ENCODE measurements around the gene GRK5. TPM values are rescaled to one million over a fixed set of nuclear protein-coding genes. Genes with fewer than 3 reads are reported as not detected.
A peak's percentile ranks its signal among the peaks of the same experiment; 100 is the strongest.

Gene GRK5
- total RNA-seq, 2 donors from 2014 or later, result 4.8 to 10.6 TPM

GRCh38 chr10:119410361-119411116, 203.2 kb downstream of the GRK5 start:
- intact Hi-C loops (cut with DNase I), result loop anchor here (5.0 to 10.0 kb wide), 2 partner anchors 38 to 126 kb away; no protein-coding TSS in a partner anchor
- TF ChIP-seq, protein P1, sequence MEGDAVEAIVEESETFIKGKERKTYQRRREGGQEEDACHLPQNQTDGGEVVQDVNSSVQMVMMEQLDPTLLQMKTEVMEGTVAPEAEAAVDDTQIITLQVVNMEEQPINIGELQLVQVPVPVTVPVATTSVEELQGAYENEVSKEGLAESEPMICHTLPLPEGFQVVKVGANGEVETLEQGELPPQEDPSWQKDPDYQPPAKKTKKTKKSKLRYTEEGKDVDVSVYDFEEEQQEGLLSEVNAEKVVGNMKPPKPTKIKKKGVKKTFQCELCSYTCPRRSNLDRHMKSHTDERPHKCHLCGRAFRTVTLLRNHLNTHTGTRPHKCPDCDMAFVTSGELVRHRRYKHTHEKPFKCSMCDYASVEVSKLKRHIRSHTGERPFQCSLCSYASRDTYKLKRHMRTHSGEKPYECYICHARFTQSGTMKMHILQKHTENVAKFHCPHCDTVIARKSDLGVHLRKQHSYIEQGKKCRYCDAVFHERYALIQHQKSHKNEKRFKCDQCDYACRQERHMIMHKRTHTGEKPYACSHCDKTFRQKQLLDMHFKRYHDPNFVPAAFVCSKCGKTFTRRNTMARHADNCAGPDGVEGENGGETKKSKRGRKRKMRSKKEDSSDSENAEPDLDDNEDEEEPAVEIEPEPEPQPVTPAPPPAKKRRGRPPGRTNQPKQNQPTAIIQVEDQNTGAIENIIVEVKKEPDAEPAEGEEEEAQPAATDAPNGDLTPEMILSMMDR (IDR thresholded peaks at IDR 0.05), result no peak
- TF ChIP-seq POLR2AphosphoS5 (IDR thresholded peaks at IDR 0.05), result no peak
- TF ChIP-seq POLR2A (IDR thresholded peaks at IDR 0.05), result no peak
- WGBS, result 96% methylated on average over 9 of the region's 9 CpGs

GRCh38 chr10:119412244-119413092, 205.1 kb downstream of the GRK5 start:
- Histone ChIP-seq H3K27me3 (replicated peaks; ENCODE audit: insufficient read depth) (no peaks in the 10 kb centered on the region), H3K27ac (peak overlapping the region; percentile 49 to 53), H3K36me3 (no peaks in the 10 kb centered on the region), H3K4me1 (replicated peaks) (no peaks in the 10 kb centered on the region), H3K4me3 (no peak overlapping the region), H3K9me3 (no peaks in the 10 kb centered on the region)
- peak; percentile 14 for DNase-seq (ENCODE audit: low spot score)
- intact Hi-C loops (cut with DNase I), result loop anchor here (2.0 to 10.0 kb wide), 3 partner anchors 40 to 206 kb away; partner anchors contain the start of gene GRK5
- 30% methylated on average over 31 of the region's 31 CpGs for WGBS
- TF ChIP-seq, protein P1 (IDR thresholded peaks at IDR 0.05), result no peak
- TF ChIP-seq POLR2AphosphoS5 (IDR thresholded peaks at IDR 0.05), result peak; percentile 65
- TF ChIP-seq POLR2A (IDR thresholded peaks at IDR 0.05), result no peak

More at GRCh38 chr10:119410361-119411116, 203.2 kb downstream of the GRK5 start:
- Histone ChIP-seq H3K36me3 (no peaks in the 10 kb centered on the region), H3K27ac (no peak overlapping the region), H3K4me1 (replicated peaks) (no peaks in the 10 kb centered on the region), H3K4me3 (no peak overlapping the region), H3K27me3 (replicated peaks; ENCODE audit: insufficient read depth) (no peaks in the 10 kb centered on the region), H3K9me3 (no peaks in the 10 kb centered on the region)
- no peak for DNase-seq (ENCODE audit: low spot score)

DNA sequence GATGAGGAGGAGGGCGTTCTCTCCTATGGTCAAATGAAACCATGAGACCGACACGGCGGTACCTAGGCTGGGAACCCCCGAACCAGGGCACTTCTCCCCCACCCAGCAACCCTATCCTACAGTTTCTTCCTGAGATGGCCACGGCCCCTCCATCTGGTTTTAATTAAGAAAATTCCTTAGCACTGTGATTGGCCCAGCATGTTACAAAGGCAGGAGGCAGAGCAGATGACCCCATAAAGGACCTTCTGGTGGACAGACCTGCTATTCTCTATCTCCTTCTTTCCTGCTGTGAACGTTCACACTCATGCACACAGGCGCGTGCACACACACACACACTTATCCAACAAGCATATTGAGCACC, 205.7 kb downstream of the GRK5 start:
- DNase-seq (ENCODE audit: low spot score), result no peak
- H3K27me3 ChIP-seq (replicated peaks; ENCODE audit: insufficient read depth), result no peaks in the 10 kb centered on the region
- no peaks in the 10 kb centered on the region for H3K9me3 ChIP-seq
- intact Hi-C loops (cut with DNase I), result loop anchor here (2.0 to 10.0 kb wide), 3 partner anchors 41 to 206 kb away; partner anchors contain the start of gene GRK5
- TF ChIP-seq POLR2A (IDR thresholded peaks at IDR 0.05) (no peak), POLR2AphosphoS5 (IDR thresholded peaks at IDR 0.05) (no peak)
- TF ChIP-seq, protein P1 (IDR thresholded peaks at IDR 0.05), result no peak
- H3K36me3 ChIP-seq, result no peaks in the 10 kb centered on the region
- no peaks in the 10 kb centered on the region for H3K4me1 ChIP-seq (replicated peaks)
- no peak overlapping the region for H3K4me3 ChIP-seq
- H3K27ac ChIP-seq, result peak overlapping the region; percentile 49 to 53
- 67% methylated on average over 9 of the region's 9 CpGs for WGBS

GRCh38 chr10:119413471-119414080, 206.2 kb downstream of the GRK5 start:
- Histone ChIP-seq H3K27ac (peak overlapping the region; percentile 49 to 53), H3K27me3 (replicated peaks; ENCODE audit: insufficient read depth) (no peaks in the 10 kb centered on the region), H3K9me3 (no peaks in the 10 kb centered on the region), H3K4me3 (no peak overlapping the region), H3K36me3 (no peaks in the 10 kb centered on the region), H3K4me1 (replicated peaks) (no peaks in the 10 kb centered on the region)
- no peak for DNase-seq (ENCODE audit: low spot score)
- intact Hi-C loops (cut with DNase I), result loop anchor here (2.0 to 10.0 kb wide), 3 partner anchors 41 to 207 kb away; partner anchors contain the start of gene GRK5
- 80% methylated on average over 20 of the region's 20 CpGs for WGBS
- TF ChIP-seq POLR2A (IDR thresholded peaks at IDR 0.05) (no peak), POLR2AphosphoS5 (IDR thresholded peaks at IDR 0.05) (no peak)
- TF ChIP-seq, protein P1 (IDR thresholded peaks at IDR 0.05), result no peak

All from prostate gland (tissue), 2 donors.